GM18502 (cell line): ENCODE results near the gene RNASE12.

Experiments used
- ATAC-seq: cut with Tn5 transposase; IDR thresholded peaks from one replicate; pipeline ENCODE4 v1.9.1; 2021; ENCODE audit warnings: mild to moderate bottlenecking; ENCODE audit not compliant: unreplicated experiment, poor library complexity

RNASE12 gene

GRCh38 chr14:20548414-20549158 lies 42.6 kb downstream of the RNASE12 start:
- no peak for ATAC-seq

GRCh38 chr14:20546877-20547276 lies 44.3 kb downstream of the RNASE12 start:
- no peak for ATAC-seq
